Measurements from ENCODE around the gene SHQ1.

Gene SHQ1

GRCh38 chr3:72768481-72768880, 79.8 kb downstream of the SHQ1 start:
- H3K27ac ChIP-seq, result no peak overlapping the region

DNA sequence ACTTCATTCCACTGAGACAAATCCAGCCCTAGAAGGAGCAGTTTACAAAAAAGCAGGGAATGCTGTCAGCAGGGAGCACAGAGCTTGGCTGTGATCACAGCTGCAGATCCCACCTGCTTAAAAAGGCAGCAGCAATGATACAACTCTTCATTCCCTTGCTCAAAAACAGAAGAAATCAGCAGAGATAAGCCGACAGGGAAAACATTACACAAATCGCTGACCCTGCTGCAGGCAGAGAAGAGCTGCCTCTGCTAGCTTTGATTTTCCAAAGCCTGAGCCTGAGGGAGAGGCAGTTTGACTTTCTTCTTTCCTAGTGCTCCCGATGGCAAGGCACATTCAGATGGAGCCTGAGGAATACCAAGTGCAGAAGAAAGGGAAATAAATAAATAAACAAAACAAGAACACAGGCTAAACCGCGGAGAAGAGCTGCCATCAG, 80.2 kb downstream of the SHQ1 start:
- H3K4me1 ChIP-seq, result no peaks in the 10 kb centered on the region
- no peaks in the 10 kb centered on the region for H3K9me3 ChIP-seq
- intact Hi-C loops (cut with DNase I; ENCODE audit: low total_unique reads), result no loop called here
- no peak for TF ChIP-seq CTCF (IDR thresholded peaks at IDR 0.05)
- no peak overlapping the region for H3K4me3 ChIP-seq
- DNase-seq, result no peak
- H3K27me3 ChIP-seq, result no peaks in the 10 kb centered on the region
- H3K36me3 ChIP-seq, result peaks cover 0 to 3% (median 0%) of the 10 kb centered on the region in 3 donors
- no peak overlapping the region for H3K27ac ChIP-seq

More at GRCh38 chr3:72768481-72768880, 79.8 kb downstream of the SHQ1 start:
- H3K36me3 ChIP-seq, result peaks cover 0 to 3% (median 0%) of the 10 kb centered on the region in 3 donors
- H3K27me3 ChIP-seq, result no peaks in the 10 kb centered on the region
- H3K9me3 ChIP-seq, result no peaks in the 10 kb centered on the region
- no peak overlapping the region for H3K4me3 ChIP-seq
- H3K4me1 ChIP-seq, result no peaks in the 10 kb centered on the region
- TF ChIP-seq CTCF (IDR thresholded peaks at IDR 0.05), result no peak
- intact Hi-C loops (cut with DNase I; ENCODE audit: low total_unique reads), result no loop called here
- no peak for DNase-seq

- no peak overlapping the region for H3K27ac ChIP-seq
- intact Hi-C loops (cut with DNase I; ENCODE audit: low total_unique reads), result no loop called here
- no peak for DNase-seq
- no peaks in the 10 kb centered on the region for H3K9me3 ChIP-seq
- no peaks in the 10 kb centered on the region for H3K27me3 ChIP-seq
- no peak for TF ChIP-seq CTCF (IDR thresholded peaks at IDR 0.05)
- peaks cover 0 to 3% (median 3%) of the 10 kb centered on the region in 3 donors for H3K36me3 ChIP-seq
- H3K4me1 ChIP-seq, result no peaks in the 10 kb centered on the region
- H3K4me3 ChIP-seq, result no peak overlapping the region
Observed at GRCh38 chr3:72766866-72767265, 81.4 kb downstream of the SHQ1 start.

- no peak for TF ChIP-seq CTCF (IDR thresholded peaks at IDR 0.05)
- H3K4me3 ChIP-seq, result no peak overlapping the region
- H3K4me1 ChIP-seq, result no peaks in the 10 kb centered on the region
- no peaks in the 10 kb centered on the region for H3K27me3 ChIP-seq
- H3K27ac ChIP-seq, result no peak overlapping the region
- intact Hi-C loops (cut with DNase I; ENCODE audit: low total_unique reads), result no loop called here
- no peaks in the 10 kb centered on the region for H3K9me3 ChIP-seq
- DNase-seq, result no peak
- H3K36me3 ChIP-seq, result peaks cover 0 to 3% (median 3%) of the 10 kb centered on the region in 3 donors
Observed at GRCh38 chr3:72763751-72764440, 84.3 kb downstream of the SHQ1 start.

DNA sequence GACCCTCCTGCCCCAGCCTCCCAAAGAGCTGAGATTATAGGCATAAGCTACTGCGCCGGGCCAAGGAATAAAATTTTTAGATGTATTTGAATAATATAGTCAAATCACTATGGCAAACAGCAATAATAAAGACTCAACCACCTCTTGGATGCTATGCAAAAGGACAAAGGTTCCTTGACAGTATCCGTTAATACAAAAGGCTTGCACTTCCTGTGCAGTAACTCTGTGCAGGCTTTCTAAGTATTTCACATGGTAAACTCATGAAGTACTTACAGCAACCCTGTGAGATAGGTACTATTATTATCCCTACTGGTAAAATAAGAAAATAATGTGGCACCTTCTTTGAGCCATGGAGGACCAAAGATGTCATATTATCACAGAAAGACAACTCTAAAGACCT, 86.8 kb downstream of the SHQ1 start:
- no peak overlapping the region for H3K27ac ChIP-seq
- no peaks in the 10 kb centered on the region for H3K9me3 ChIP-seq
- no peaks in the 10 kb centered on the region for H3K4me1 ChIP-seq
- TF ChIP-seq CTCF (IDR thresholded peaks at IDR 0.05), result no peak
- DNase-seq, result no peak
- intact Hi-C loops (cut with DNase I; ENCODE audit: low total_unique reads), result no loop called here
- H3K27me3 ChIP-seq, result no peaks in the 10 kb centered on the region
- peaks cover 0 to 3% (median 1%) of the 10 kb centered on the region in 3 donors for H3K36me3 ChIP-seq
- no peak overlapping the region for H3K4me3 ChIP-seq
